IMR-90 (cell line): ENCODE results near the gene MLLT3. TPM values are rescaled to one million over a fixed set of nuclear protein-coding genes. Genes with fewer than 3 reads are reported as not detected.

ENCODE experiments used
- ATAC-seq: fragments of 200-7000 bp; cut with Tn5 transposase; 2 replicates; pipeline ENCODE4 v1.9.1; 2020; ENCODE audit warnings: low read depth, mild to moderate bottlenecking, moderate library complexity
- BruUV-seq: library from RNA; stranded (reverse); fragments of 400-500 nt; replicated peaks from 2 replicates; lab custom pipeline; 2021; lab: Mats Ljungman, UMichigan
- CTCF ChIA-PET: fragments of 300-600 bp; formaldehyde crosslinking; extraction: SDS; loops from one replicate; lab custom pipeline; 2021; ENCODE audit warnings: antibody characterized with exemption; lab: Yijun Ruan, JAX
- POLR2A ChIA-PET: fragments of 300-600 bp; sonication (Branson Sonifier 250); formaldehyde crosslinking; loops from one replicate; lab custom pipeline; 2022; ENCODE audit warnings: antibody characterized with exemption; ENCODE audit not compliant: unreplicated experiment; lab: Charles Lee
- DNase-seq: peaks from one replicate; pipeline ENCODE4 v3.0.0; 2013
- H2AFZ ChIP-seq: replicated peaks from 2 replicates; pipeline ENCODE3; 2013; ENCODE audit warnings: low read length, mild to moderate bottlenecking; ENCODE audit not compliant: poor library complexity
- H2AK5ac ChIP-seq: 2 replicates; pipeline ENCODE4 v1.6.1; 2013; ENCODE audit warnings: low read depth, low read length, inconsistent platforms
- H2AK9ac ChIP-seq: replicated peaks from 2 replicates; pipeline ENCODE3; 2013; ENCODE audit warnings: mild to moderate bottlenecking, low read depth, low read length, moderate library complexity; ENCODE audit not compliant: poor library complexity
- H2BK120ac ChIP-seq: 2 replicates; pipeline ENCODE4 v1.6.1; 2013; ENCODE audit warnings: low read depth, low read length, inconsistent platforms
- H2BK15ac ChIP-seq: 3 replicates; pipeline ENCODE4 v1.6.1; 2013; ENCODE audit warnings: low read depth, low read length, inconsistent platforms
- H2BK20ac ChIP-seq: 2 replicates; pipeline ENCODE4 v1.6.1; 2013; ENCODE audit warnings: low read depth, mild to moderate bottlenecking, inconsistent platforms, low read length, moderate library complexity
- H2BK5ac ChIP-seq: 2 replicates; pipeline ENCODE4 v1.6.1; 2013; ENCODE audit warnings: mild to moderate bottlenecking, low read depth, low read length, inconsistent platforms; ENCODE audit not compliant: poor library complexity, severe bottlenecking
- H3K14ac ChIP-seq: replicated peaks from 2 replicates; pipeline ENCODE4 v1.6.1; 2013; ENCODE audit warnings: low read depth, low read length, inconsistent platforms
- H3K18ac ChIP-seq: 2 replicates; pipeline ENCODE4 v1.6.1; 2013; ENCODE audit warnings: low read depth, low read length, control low read depth
- H3K23ac ChIP-seq: 2 replicates; pipeline ENCODE4 v1.6.1; 2013; ENCODE audit warnings: low read depth, low read length, inconsistent platforms
- H3K27ac ChIP-seq: 2 replicates; pipeline ENCODE4 v1.5.1; 2013; ENCODE audit warnings: mild to moderate bottlenecking, control low read depth, low read length; ENCODE audit not compliant: insufficient read depth
- H3K27me3 ChIP-seq: 2 replicates; pipeline ENCODE4 v1.6.1; 2013; ENCODE audit warnings: low read length; ENCODE audit not compliant: control insufficient read depth, insufficient read depth
- H3K36me3 ChIP-seq: 2 replicates; pipeline ENCODE4 v1.6.1; 2013; ENCODE audit warnings: low read length, mixed read lengths; ENCODE audit not compliant: control insufficient read depth, insufficient read depth
- H3K4ac ChIP-seq: 2 replicates; pipeline ENCODE4 v1.6.1; 2013; ENCODE audit warnings: low read depth, low read length, inconsistent platforms
- H3K4me1 ChIP-seq: 2 replicates; pipeline ENCODE4 v1.6.1; 2013; ENCODE audit warnings: low read length, mixed read lengths; ENCODE audit not compliant: control insufficient read depth, insufficient read depth
- H3K4me2 ChIP-seq: 2 replicates; pipeline ENCODE4 v1.6.1; 2013; ENCODE audit warnings: low read depth, mild to moderate bottlenecking, control low read depth, low read length, moderate library complexity
- H3K4me3 ChIP-seq: 2 replicates; pipeline ENCODE4 v1.5.1; 2013; ENCODE audit warnings: low read depth, mild to moderate bottlenecking, control low read depth, low read length, moderate library complexity; ENCODE audit not compliant: insufficient read depth
- H3K56ac ChIP-seq: 2 replicates; pipeline ENCODE4 v1.6.1; 2013; ENCODE audit warnings: low read length, inconsistent platforms; ENCODE audit not compliant: insufficient read depth; ENCODE audit errors: extremely low read depth
- H3K79me1 ChIP-seq, 2 experiments: 2 replicates each; pipeline ENCODE4 v1.6.1; 2013; ENCODE audit warnings: low read length in 2 of 2, inconsistent platforms in 1 of 2, low read depth in 1 of 2
- H3K9ac ChIP-seq: 2 replicates; pipeline ENCODE4 v1.6.1; 2013; ENCODE audit warnings: low read depth, low read length, control low read depth
- H3K9me1 ChIP-seq: 2 replicates; pipeline ENCODE4 v1.6.1; 2013; ENCODE audit warnings: low read length, inconsistent platforms; ENCODE audit not compliant: insufficient read depth
- H3K9me3 ChIP-seq: 2 replicates; pipeline ENCODE4 v1.6.1; 2013; ENCODE audit warnings: low read length; ENCODE audit not compliant: control insufficient read depth, insufficient read depth
- H4K20me1 ChIP-seq: 2 replicates; pipeline ENCODE4 v1.6.1; 2013; ENCODE audit warnings: low read length, inconsistent platforms; ENCODE audit not compliant: insufficient read depth
- H4K5ac ChIP-seq: 2 replicates; pipeline ENCODE4 v1.6.1; 2013; ENCODE audit warnings: mild to moderate bottlenecking, low read depth, low read length, control low read depth
- H4K8ac ChIP-seq, 2 experiments: 2 replicates each; pipeline ENCODE4 v1.6.1; 2013; ENCODE audit warnings: low read depth in 2 of 2, low read length in 2 of 2, control low read depth in 1 of 2, inconsistent platforms in 1 of 2
- H4K91ac ChIP-seq: 2 replicates; pipeline ENCODE4 v1.6.1; 2013; ENCODE audit warnings: low read depth, low read length, inconsistent platforms; ENCODE audit not compliant: insufficient read depth
- MXI1 ChIP-seq: IDR thresholded peaks from 2 replicates; pipeline ENCODE4 v1.6.1; 2012; ENCODE audit warnings: low read depth, mild to moderate bottlenecking, low read length, moderate library complexity, borderline replicate concordance
- RFX5 ChIP-seq: IDR thresholded peaks from 2 replicates; pipeline ENCODE4 v1.8.0; 2012; ENCODE audit warnings: low read depth, mild to moderate bottlenecking, low read length, moderate library complexity
- WGBS, 2 experiments: methylation state at CpG; one replicate each; pipeline versions ENCODE4 v1.1.5 to v1.1.7; 2013; ENCODE audit warnings: missing lambda C conversion rate in 2 of 2; ENCODE audit not compliant: insufficient read length in 1 of 2; ENCODE audit errors: extremely low coverage in 2 of 2; 5-methylcytosine and 5-hydroxymethylcytosine counted together
- dilution Hi-C: fragments of 300-500 bp; cut with HindIII; formaldehyde crosslinking; loops from one replicate; pipeline ENCODE4 v1.14.3; 2018; ENCODE audit warnings: low sequenced_read_pairs; ENCODE audit not compliant: unreplicated experiment
- in situ Hi-C: fragments of 300-500 bp; cut with MboI; formaldehyde crosslinking; loops from 3 replicates; pipeline ENCODE4 v1.14.3; 2019; ENCODE audit warnings: low sequenced_read_pairs, inconsistent platforms, mixed read lengths
- intact Hi-C: fragments of 100-400 bp; cut with micrococcal nuclease; formaldehyde crosslinking; loops from 2 replicates; pipeline ENCODE4 v1.10.0; 2022
- polyA plus RNA-seq, 3 experiments: library from polyadenylated mRNA; depleted of rRNA; stranded (reverse); fragments of >200 nt; gene quantifications; 2 replicates each; pipeline ENCODE4 v1.2.3, GENCODE V29; 2012; ENCODE audit warnings: low replicate concordance in 1 of 3
- total RNA-seq: library from RNA; depleted of rRNA; stranded (reverse); fragments of >200 nt; gene quantifications from 2 replicates; pipeline ENCODE4 v1.2.3, GENCODE V29; 2012

The MLLT3 gene
- total and polyA plus RNA-seq, 2 of the 4 experiments (the other 2 are of a cell fraction): 10.4 to 21.1 TPM

- TF ChIP-seq RFX5 (no peak), MXI1 (no peak)
- Histone ChIP-seq H2AFZ (no peak overlapping the region), H3K56ac (no peak overlapping the region), H2BK5ac (no peak overlapping the region), H4K5ac (no peak overlapping the region), H3K9me1 (no peaks in the 10 kb centered on the region), H3K9ac (no peak overlapping the region), H4K91ac (no peak overlapping the region), H2AK5ac (no peak overlapping the region), H3K27me3 (no peaks in the 10 kb centered on the region), H4K20me1 (no peaks in the 10 kb centered on the region), H3K9me3 (no peaks in the 10 kb centered on the region), H2AK9ac (no peak overlapping the region), H2BK15ac (no peak overlapping the region), H4K8ac (no peak overlapping the region), H3K4ac (no peak overlapping the region), H2BK120ac (no peak overlapping the region), H3K4me1 (peaks cover 7% of the 10 kb centered on the region), H3K4me2 (no peak overlapping the region), H3K27ac (no peak overlapping the region), H3K14ac (no peak overlapping the region), H3K36me3 (no peaks in the 10 kb centered on the region), H3K4me3 (no peak overlapping the region), H3K18ac (no peak overlapping the region), H3K23ac (no peak overlapping the region), H3K79me1 (no peaks in the 10 kb centered on the region), H2BK20ac (no peak overlapping the region)
- intact Hi-C loops: no loop called here
- CTCF ChIA-PET: no interaction called here
- DNase-seq (no peak), ATAC-seq (no peak)
- WGBS, 2 experiments: no CpG with 5 or more reads among the region's 5 CpGs
- in situ Hi-C loops: no loop called here
- POLR2A ChIA-PET: no interaction called here
- dilution Hi-C loops: no loop called here
- BruUV-seq: no TSS peak
Measured at GRCh38 chr9:20380546-20380945, 241.8 kb downstream of the MLLT3 start.
